ENCODE data around the gene ZNF200.
"Not testable (repeated sequence)": the region's sequence is repeated elsewhere in the genome, so short reads cannot be mapped to it uniquely, and the experiment has no call there.

The ZNF200 gene

DNA sequence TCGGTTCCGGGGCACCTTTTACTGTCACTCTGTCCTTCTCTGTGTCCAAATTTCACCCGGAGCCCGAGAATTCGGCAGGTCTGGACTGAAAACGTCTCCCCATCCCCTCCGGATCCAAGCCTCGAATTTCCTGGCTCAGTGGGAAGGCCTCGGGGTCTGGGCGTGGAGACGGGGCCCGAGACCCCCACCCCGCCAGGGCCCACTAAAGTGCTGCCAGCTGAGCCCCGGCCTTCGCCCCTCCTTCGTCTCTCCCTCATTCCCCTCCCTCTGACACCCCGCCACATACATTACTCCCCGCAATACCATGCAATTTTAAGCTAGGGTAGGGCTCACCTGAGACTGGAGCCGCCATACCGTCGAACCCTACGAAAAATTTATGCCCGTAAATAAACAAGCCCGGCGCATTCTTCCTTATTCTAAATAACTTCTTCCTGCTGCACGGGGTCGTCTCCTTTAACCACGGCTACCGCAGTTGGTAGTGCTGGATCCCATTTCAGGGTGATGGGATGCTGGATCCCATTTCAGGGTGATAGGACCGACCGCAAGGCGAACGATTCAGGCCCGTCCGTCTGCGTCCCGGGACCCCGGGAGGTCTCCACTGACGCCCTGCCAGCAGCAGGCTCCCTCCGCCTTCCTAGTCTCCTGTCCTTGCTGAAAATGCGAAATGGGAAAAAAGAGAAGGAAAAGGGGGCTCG lies 51.4 kb downstream of the ZNF200 start:
- H3K27ac ChIP-seq (ENCODE audit: low read depth, low read length) = no peak overlapping the region
- H3K23ac ChIP-seq (ENCODE audit: low read length) = no peak overlapping the region
- H2AFZ ChIP-seq (ENCODE audit: insufficient read depth, low read length, poor library complexity) = peak overlapping the region; percentile 75
- no peaks in the 10 kb centered on the region for H3K79me2 ChIP-seq (ENCODE audit: control insufficient read depth, insufficient read depth, low read length, poor library complexity)
- H3K36me3 ChIP-seq (ENCODE audit: control insufficient read depth in 1 of 2, insufficient read depth in 2 of 2, low read length in 2 of 2) = no peaks in the 10 kb centered on the region
- no peak overlapping the region for H3K18ac ChIP-seq (ENCODE audit: low read length)
- H2BK12ac ChIP-seq (ENCODE audit: low read length) = no peak overlapping the region
- no peak overlapping the region for H2AK5ac ChIP-seq (ENCODE audit: low read length)
- peak overlapping the region; percentile 16 for H4K12ac ChIP-seq (ENCODE audit: low read depth, low read length)
- H3K9ac ChIP-seq (ENCODE audit: low read length) = no peak overlapping the region
- no peak overlapping the region for H3K4ac ChIP-seq (ENCODE audit: low read depth, low read length)
- no peaks in the 10 kb centered on the region for H3K79me1 ChIP-seq (ENCODE audit: low read length)
- peak overlapping the region; percentile 67 for H3K4me3 ChIP-seq (ENCODE audit: low read depth, low read length)
- H3K9me3 ChIP-seq (ENCODE audit: insufficient read depth, low read depth, low read length) = no peaks in the 10 kb centered on the region
- H3K4me1 ChIP-seq (ENCODE audit: control insufficient read depth in 1 of 2, insufficient read depth in 2 of 2, low read length in 2 of 2) = peaks cover 9 to 11% of the 10 kb centered on the region in 2 experiments
- WGBS (ENCODE audit: extremely low coverage, insufficient coverage, insufficient read length) = no CpG with 5 or more reads among the region's 42 CpGs
- H2BK120ac ChIP-seq (ENCODE audit: insufficient read depth, low read length, poor library complexity) = no peak overlapping the region
- peak overlapping the region; percentile 86 for H3K4me2 ChIP-seq (ENCODE audit: low read length)
- peak in 1 of 2 donors; percentile 18 for DNase-seq
- H3K14ac ChIP-seq (ENCODE audit: low read length) = no peak overlapping the region
- no peak overlapping the region for H2BK5ac ChIP-seq (ENCODE audit: low read depth, low read length, poor library complexity)
- H4K91ac ChIP-seq (ENCODE audit: low read depth, low read length) = peak overlapping the region; percentile 22
- peak overlapping the region; percentile 3 for H4K8ac ChIP-seq (ENCODE audit: low read depth, low read length)
- H3K27me3 ChIP-seq (ENCODE audit: insufficient read depth, low read length) = peaks cover 11% of the 10 kb centered on the region

DNA sequence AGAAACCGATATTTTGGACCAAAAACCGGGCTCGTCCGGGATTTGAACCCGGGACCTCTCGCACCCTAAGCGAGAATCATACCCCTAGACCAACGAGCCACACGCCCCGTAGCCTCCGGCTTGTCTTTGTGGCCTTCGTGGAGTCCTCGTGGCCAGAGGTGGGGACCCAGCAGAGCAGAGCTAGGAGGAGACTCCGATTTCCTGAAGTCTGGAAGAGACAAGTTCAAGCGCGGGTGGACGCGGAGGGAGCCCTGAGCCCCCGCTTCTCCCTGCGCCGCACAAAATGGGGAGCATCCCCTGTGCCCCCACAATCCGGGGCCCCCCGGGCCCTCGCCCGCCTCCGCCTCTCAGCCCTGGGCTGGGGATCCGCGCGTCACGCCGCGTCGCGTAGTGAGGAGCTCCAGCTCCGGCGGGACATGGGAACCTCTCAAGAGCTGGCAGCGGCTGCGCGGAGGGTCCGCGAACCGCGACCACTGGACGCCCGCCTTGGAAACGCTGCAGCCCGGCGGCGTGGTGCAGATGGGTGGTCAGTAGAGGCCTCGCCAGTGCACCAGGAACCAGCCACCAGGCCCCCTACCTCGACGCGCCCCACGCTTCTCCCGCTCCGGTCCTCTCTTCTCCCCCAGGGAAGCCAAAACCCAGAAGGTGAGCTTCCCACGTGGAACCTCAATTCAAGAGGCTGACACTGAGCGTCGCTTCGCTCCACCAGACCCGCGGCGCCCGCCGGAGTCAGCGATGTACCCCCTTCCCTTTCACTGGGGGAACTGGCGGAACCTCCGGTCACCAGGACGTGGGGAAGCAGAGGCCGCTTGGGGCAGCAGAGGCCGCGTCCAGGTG lies 52.1 kb downstream of the ZNF200 start:
- H2BK120ac ChIP-seq (ENCODE audit: insufficient read depth, low read length, poor library complexity) = no peak overlapping the region
- H3K4me3 ChIP-seq (ENCODE audit: low read depth, low read length) = peak overlapping the region; percentile 67
- no peaks in the 10 kb centered on the region for H3K79me1 ChIP-seq (ENCODE audit: low read length)
- H4K8ac ChIP-seq (ENCODE audit: low read depth, low read length) = peak overlapping the region; percentile 3
- peak overlapping the region; percentile 22 for H4K91ac ChIP-seq (ENCODE audit: low read depth, low read length)
- H3K23ac ChIP-seq (ENCODE audit: low read length) = no peak overlapping the region
- H3K27me3 ChIP-seq (ENCODE audit: insufficient read depth, low read length) = peaks cover 11% of the 10 kb centered on the region
- no CpG with 5 or more reads among the region's 72 CpGs for WGBS (ENCODE audit: extremely low coverage, insufficient coverage, insufficient read length)
- no peak overlapping the region for H3K14ac ChIP-seq (ENCODE audit: low read length)
- no peaks in the 10 kb centered on the region for H3K36me3 ChIP-seq (ENCODE audit: control insufficient read depth in 1 of 2, insufficient read depth in 2 of 2, low read length in 2 of 2)
- no peak overlapping the region for H3K27ac ChIP-seq (ENCODE audit: low read depth, low read length)
- no peak overlapping the region for H3K9ac ChIP-seq (ENCODE audit: low read length)
- no peak overlapping the region for H4K12ac ChIP-seq (ENCODE audit: low read depth, low read length)
- peak overlapping the region; percentile 86 for H3K4me2 ChIP-seq (ENCODE audit: low read length)
- H3K4me1 ChIP-seq (ENCODE audit: control insufficient read depth in 1 of 2, insufficient read depth in 2 of 2, low read length in 2 of 2) = peaks cover 9 to 11% of the 10 kb centered on the region in 2 experiments
- H2AK5ac ChIP-seq (ENCODE audit: low read length) = no peak overlapping the region
- H2BK5ac ChIP-seq (ENCODE audit: low read depth, low read length, poor library complexity) = no peak overlapping the region
- H3K18ac ChIP-seq (ENCODE audit: low read length) = no peak overlapping the region
- no peaks in the 10 kb centered on the region for H3K79me2 ChIP-seq (ENCODE audit: control insufficient read depth, insufficient read depth, low read length, poor library complexity)
- H2AFZ ChIP-seq (ENCODE audit: insufficient read depth, low read length, poor library complexity) = peak overlapping the region; percentile 75
- H2BK12ac ChIP-seq (ENCODE audit: low read length) = no peak overlapping the region
- H3K9me3 ChIP-seq (ENCODE audit: insufficient read depth, low read depth, low read length) = no peaks in the 10 kb centered on the region
- H3K4ac ChIP-seq (ENCODE audit: low read depth, low read length) = no peak overlapping the region
- peak in 1 of 2 donors; percentile 59 for DNase-seq

DNA sequence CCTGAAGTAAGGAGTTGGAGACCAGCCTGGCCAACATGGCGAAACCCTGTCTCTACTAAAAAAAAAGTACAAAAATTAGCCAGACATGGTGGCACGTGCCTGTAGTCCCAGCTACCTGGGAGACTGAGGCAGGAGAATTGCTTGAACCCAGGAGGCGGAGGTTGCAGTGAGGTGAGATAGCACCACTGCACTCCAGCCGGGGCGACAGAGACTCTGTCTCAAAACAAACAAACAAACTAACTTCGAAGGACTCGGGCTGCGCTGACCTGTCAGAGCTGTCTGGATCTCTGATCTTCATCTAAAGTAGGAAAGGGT lies 52.7 kb downstream of the ZNF200 start:
- H3K4me2 ChIP-seq (ENCODE audit: low read length) = peak overlapping the region; percentile 86
- H3K23ac ChIP-seq (ENCODE audit: low read length) = not testable (repeated sequence)

DNA sequence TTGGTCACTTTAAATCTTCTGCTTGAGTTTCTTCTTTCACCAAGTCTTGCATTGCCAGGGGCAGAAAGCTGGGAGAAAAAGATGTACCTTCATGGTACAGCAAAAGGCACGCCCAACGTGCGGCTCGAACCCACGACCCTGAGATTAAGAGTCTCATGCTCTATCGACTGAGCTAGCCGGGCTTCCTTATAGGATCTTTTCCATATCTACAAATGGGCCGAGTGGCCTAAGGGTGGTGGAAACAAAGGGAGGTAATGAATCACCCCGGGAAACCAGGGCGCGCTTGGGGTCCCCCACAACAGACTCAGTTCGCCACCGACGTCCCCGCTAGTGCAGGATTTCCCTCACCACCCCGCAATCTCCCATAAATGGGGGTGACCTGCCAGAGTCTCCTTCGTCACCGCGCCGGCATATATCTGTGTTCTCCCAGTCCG lies 54.5 kb downstream of the ZNF200 start:
- Histone ChIP-seq H3K79me1 (ENCODE audit: low read length) (no peaks in the 10 kb centered on the region), H2AFZ (ENCODE audit: insufficient read depth, low read length, poor library complexity) (no peak overlapping the region), H3K23ac (ENCODE audit: low read length) (no peak overlapping the region), H3K9ac (ENCODE audit: low read length) (no peak overlapping the region), H2BK12ac (ENCODE audit: low read length) (no peak overlapping the region), H3K9me3 (ENCODE audit: insufficient read depth, low read depth, low read length) (no peaks in the 10 kb centered on the region), H3K36me3 (ENCODE audit: control insufficient read depth in 1 of 2, insufficient read depth in 2 of 2, low read length in 2 of 2) (no peaks in the 10 kb centered on the region), H4K12ac (ENCODE audit: low read depth, low read length) (no peak overlapping the region), H3K27ac (ENCODE audit: low read depth, low read length) (no peak overlapping the region), H3K79me2 (ENCODE audit: control insufficient read depth, insufficient read depth, low read length, poor library complexity) (no peaks in the 10 kb centered on the region), H4K91ac (ENCODE audit: low read depth, low read length) (no peak overlapping the region), H3K27me3 (ENCODE audit: insufficient read depth, low read length) (peaks cover 11% of the 10 kb centered on the region), H2AK5ac (ENCODE audit: low read length) (no peak overlapping the region), H3K4me1 (ENCODE audit: control insufficient read depth in 1 of 2, insufficient read depth in 2 of 2, low read length in 2 of 2) (peaks cover 9 to 11% of the 10 kb centered on the region in 2 experiments), H3K18ac (ENCODE audit: low read length) (no peak overlapping the region), H2BK5ac (ENCODE audit: low read depth, low read length, poor library complexity) (no peak overlapping the region), H3K4ac (ENCODE audit: low read depth, low read length) (no peak overlapping the region), H2BK120ac (ENCODE audit: insufficient read depth, low read length, poor library complexity) (no peak overlapping the region), H3K14ac (ENCODE audit: low read length) (no peak overlapping the region), H4K8ac (ENCODE audit: low read depth, low read length) (no peak overlapping the region), H3K4me2 (ENCODE audit: low read length) (peak overlapping the region; percentile 1), H3K4me3 (ENCODE audit: low read depth, low read length) (no peak overlapping the region)
- DNase-seq = no peak
- no CpG with 5 or more reads among the region's 21 CpGs for WGBS (ENCODE audit: extremely low coverage, insufficient coverage, insufficient read length)

More for the DNA sequence above, 52.7 kb downstream of the ZNF200 start:
- H4K91ac ChIP-seq (ENCODE audit: low read depth, low read length); H4K8ac ChIP-seq (ENCODE audit: low read depth, low read length); H3K79me2 ChIP-seq (ENCODE audit: control insufficient read depth, insufficient read depth, low read length, poor library complexity); H3K9ac ChIP-seq (ENCODE audit: low read length); H3K4me3 ChIP-seq (ENCODE audit: low read depth, low read length); H2BK5ac ChIP-seq (ENCODE audit: low read depth, low read length, poor library complexity); H3K4ac ChIP-seq (ENCODE audit: low read depth, low read length); H3K14ac ChIP-seq (ENCODE audit: low read length); H2BK120ac ChIP-seq (ENCODE audit: insufficient read depth, low read length, poor library complexity); H3K79me1 ChIP-seq (ENCODE audit: low read length); H2AFZ ChIP-seq (ENCODE audit: insufficient read depth, low read length, poor library complexity); H2BK12ac ChIP-seq (ENCODE audit: low read length); H3K36me3 ChIP-seq (ENCODE audit: control insufficient read depth in 1 of 2, insufficient read depth in 2 of 2, low read length in 2 of 2); H3K9me3 ChIP-seq (ENCODE audit: insufficient read depth, low read depth, low read length); H3K27ac ChIP-seq (ENCODE audit: low read depth, low read length); H3K18ac ChIP-seq (ENCODE audit: low read length); H4K12ac ChIP-seq (ENCODE audit: low read depth, low read length); DNase-seq; H2AK5ac ChIP-seq (ENCODE audit: low read length): not testable (repeated sequence)
- no CpG with 5 or more reads among the region's 8 CpGs for WGBS (ENCODE audit: extremely low coverage, insufficient coverage, insufficient read length)
- Histone ChIP-seq H3K4me1 (ENCODE audit: control insufficient read depth in 1 of 2, insufficient read depth in 2 of 2, low read length in 2 of 2) (peaks cover 9 to 11% of the 10 kb centered on the region in 2 experiments), H3K27me3 (ENCODE audit: insufficient read depth, low read length) (peaks cover 11% of the 10 kb centered on the region)

All from trophoblast cell (in vitro differentiated cells and primary cell).